GM12891 (cell line): Measurements from ENCODE around the gene ADTRP.

Experiments used
- POLR2A ChIP-seq: IDR thresholded peaks from 2 replicates; pipeline ENCODE4 v1.6.1; 2011; ENCODE audit warnings: low read depth, low read length, control low read depth
- TAF1 ChIP-seq: IDR thresholded peaks from 2 replicates; pipeline ENCODE4 v1.6.1; 2011; ENCODE audit warnings: low read depth, low read length, control low read depth

DNA sequence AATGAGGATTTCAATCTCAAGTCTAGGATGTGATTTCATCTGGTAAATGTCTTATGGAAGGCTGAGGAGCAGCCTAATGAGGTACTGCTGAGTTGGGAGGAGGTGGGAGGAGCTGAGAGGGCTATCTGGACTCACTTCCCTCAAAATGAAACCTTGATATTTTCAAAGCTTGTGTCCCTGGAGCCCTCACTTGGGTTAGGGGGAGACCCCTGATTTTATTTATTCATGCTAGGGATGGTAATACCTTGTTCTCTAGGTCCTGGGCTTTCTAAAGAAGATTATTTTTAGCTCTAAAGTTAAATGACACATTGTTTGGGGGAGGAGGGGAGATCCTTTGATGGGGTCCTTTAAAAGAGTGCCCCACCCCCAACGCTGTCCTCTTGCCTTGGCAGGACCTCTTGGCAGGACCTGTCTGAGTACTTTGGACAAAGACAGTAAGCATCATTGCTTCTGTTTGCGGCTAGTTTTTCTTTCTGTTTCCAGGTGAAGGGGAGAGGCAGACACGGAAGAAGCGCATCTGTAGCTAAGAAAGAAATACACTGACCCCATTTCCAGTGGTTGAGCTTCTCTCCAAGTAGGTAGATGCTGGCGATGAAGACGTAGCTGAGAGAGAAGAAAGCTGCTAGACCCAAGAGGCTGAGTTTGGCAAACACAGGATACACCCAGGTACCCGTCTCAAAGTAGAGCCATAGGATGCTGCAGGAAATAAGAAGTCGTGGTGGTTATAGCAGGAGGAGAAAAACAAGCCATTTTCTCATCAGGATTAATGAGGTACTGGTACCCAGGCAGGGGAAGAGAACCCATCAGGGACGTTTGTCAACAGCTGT is 55.6 kb downstream of the ADTRP start:
- TF ChIP-seq TAF1 (peak; percentile 43; the same call in 1 of the 2 replicates), POLR2A (peak; percentile 25; the same call in 1 of the 2 replicates)
